ENCODE results near the gene TSPAN14. TPM values are rescaled to one million over a fixed set of nuclear protein-coding genes. Genes with fewer than 3 reads are reported as not detected.

The TSPAN14 gene
- total and polyA plus RNA-seq, 2 of the 8 experiments (the other 6 are each of a cell fraction or from before 2014, with no cell fraction given): 47.4 to 57.8 TPM

- ChIA-PET POLR2A (ENCODE audit: partially characterized antibody) (no interaction called here), CTCF (ENCODE audit: partially characterized antibody) (interaction anchor here (0.8 to 2.8 kb wide), 13 partner anchors 10 to 92 kb away, joined by 3 to 18 read pairs (median 4); no protein-coding TSS in a partner anchor)
- no peak overlapping the region for H2BK5ac ChIP-seq (ENCODE audit: low read depth, low read length)
- no peaks in the 10 kb centered on the region; a peak in 1 of 7 replicates for H3K4me1 ChIP-seq (replicated peaks in 1 of 4; ENCODE audit: control insufficient read depth in 3 of 4, insufficient read depth in 4 of 4, low read length in 3 of 4)
- peaks cover 0 to 11% of the 10 kb centered on the region in 2 experiments; a peak in 2 of 4 replicates for H3K9me3 ChIP-seq (ENCODE audit: insufficient read depth in 2 of 2, low read depth in 1 of 2, low read length in 1 of 2)
- H3K27me3 ChIP-seq (replicated peaks in 1 of 4; ENCODE audit: control insufficient read depth in 3 of 4, extremely low read depth in 1 of 4, insufficient read depth in 3 of 4, low read length in 3 of 4): peaks cover 0 to 1% (median 0%) of the 10 kb centered on the region in 4 experiments; a peak in 1 of 7 replicates
- H3K27ac ChIP-seq (ENCODE audit: low read depth, low read length): no peak overlapping the region
- no peak overlapping the region for H3K14ac ChIP-seq (ENCODE audit: insufficient read length)
- H2BK12ac ChIP-seq (ENCODE audit: low read depth, low read length): no peak overlapping the region
- 74% methylated on average over 42 of the region's 50 CpGs; no CpG with 5 or more reads in 1 of the 2 experiments for WGBS, 2 experiments (ENCODE audit: extremely low coverage in 1 of 2, insufficient coverage in 1 of 2, insufficient read length in 1 of 2, insufficient replicate concordance in 2 of 2, low coverage in 1 of 2, low lambda C conversion rate in 2 of 2, missing lambda C conversion rate in 1 of 2)
- no peak overlapping the region for H3K56ac ChIP-seq (replicated peaks; ENCODE audit: insufficient read length, low read depth, low read length)
- no peaks in the 10 kb centered on the region for H3K79me2 ChIP-seq (ENCODE audit: control insufficient read depth in 1 of 2, insufficient read depth in 2 of 2, low read length in 2 of 2)
- H2BK20ac ChIP-seq (ENCODE audit: low read length): no peak overlapping the region
- H3K4me3 ChIP-seq (ENCODE audit: extremely low read depth in 1 of 4, insufficient read depth in 2 of 4, low read depth in 3 of 4, low read length in 4 of 4): peak overlapping the region; percentile 24 to 42 (median 28); a peak in 4 of 8 replicates
- peak overlapping the region; percentile 7 to 54; a peak in 3 of 4 replicates for H3K4me2 ChIP-seq (ENCODE audit: insufficient read depth in 1 of 2, low read depth in 2 of 2, low read length in 2 of 2)
- no peaks in the 10 kb centered on the region for H3K36me3 ChIP-seq (ENCODE audit: control insufficient read depth in 2 of 4, insufficient read depth in 4 of 4, low read length in 3 of 4)
- FAIRE-seq (no peak), DNase-seq (ENCODE audit: low read depth in 1 of 2, low spot score in 2 of 2) (peak; percentile 29 to 78)
- no peak overlapping the region for H3K9ac ChIP-seq (replicated peaks in 1 of 4; ENCODE audit: extremely low read depth in 1 of 4, low read depth in 3 of 4, low read length in 3 of 4)
- H3K18ac ChIP-seq (ENCODE audit: extremely low read depth, low read length): no peak overlapping the region
- no peaks in the 10 kb centered on the region for H3K79me1 ChIP-seq (ENCODE audit: low read depth, low read length)
- H3K23me2 ChIP-seq (ENCODE audit: low read depth, low read length): no peaks in the 10 kb centered on the region
- no peak overlapping the region for H2BK15ac ChIP-seq (ENCODE audit: low read length)
- H2AFZ ChIP-seq (ENCODE audit: low read length): no peak overlapping the region
- no peaks in the 10 kb centered on the region for H4K20me1 ChIP-seq (replicated peaks in 1 of 2; ENCODE audit: control insufficient read depth in 1 of 2, insufficient read depth in 2 of 2, low read length in 2 of 2)
- no peak overlapping the region for H2AK5ac ChIP-seq (ENCODE audit: low read depth, low read length)
- H3K23ac ChIP-seq (ENCODE audit: insufficient read length): no peak overlapping the region
- H4K5ac ChIP-seq (ENCODE audit: insufficient read length, low read depth, low read length): no peak overlapping the region
- H2BK120ac ChIP-seq (replicated peaks; ENCODE audit: low read depth, low read length): no peak overlapping the region
- no peak overlapping the region for H4K91ac ChIP-seq (replicated peaks; ENCODE audit: insufficient read length, low read length)
- H3K4ac ChIP-seq (replicated peaks; ENCODE audit: insufficient read length, low read depth, low read length): no peak overlapping the region
- H4K8ac ChIP-seq (ENCODE audit: extremely low read depth, insufficient read depth, low read length): peak overlapping the region; percentile 95
- peak; percentile 40 to 54 (median 49) for TF ChIP-seq CTCF (IDR thresholded peaks at IDR 0.05; ENCODE audit: control extremely low read depth in 1 of 3, insufficient read depth in 1 of 3, low read depth in 1 of 3, low read length in 3 of 3)
- TF ChIP-seq USF2 (IDR thresholded peaks at IDR 0.05; ENCODE audit: low read length): no peak
- no peak for TF ChIP-seq SIN3A (conservative IDR thresholded peaks at IDR 0.05 in 1 of 2, IDR thresholded peaks at IDR 0.05 in 1 of 2; ENCODE audit: low read depth in 1 of 2, low read length in 2 of 2)
- no peak for TF ChIP-seq FOSL1 (IDR thresholded peaks at IDR 0.05; ENCODE audit: insufficient read depth, low read depth, low read length)
- TF ChIP-seq CBX8 (IDR thresholded peaks at IDR 0.05; ENCODE audit: borderline replicate concordance, low read depth, low read length): no peak
- TF ChIP-seq CHD1 (IDR thresholded peaks at IDR 0.05; ENCODE audit: low read depth, low read length): no peak
- no peak for TF ChIP-seq BACH1 (IDR thresholded peaks at IDR 0.05; ENCODE audit: low read length)
- peak; percentile 41 to 63; a peak in 3 of 4 replicates for TF ChIP-seq RAD21 (IDR thresholded peaks at IDR 0.05 in 1 of 2, conservative IDR thresholded peaks at IDR 0.05 in 1 of 2; ENCODE audit: low read depth in 2 of 2, low read length in 2 of 2)
These were observed 81.7 kb downstream of the TSPAN14 start for GRCh38 chr10:80535671-80536360.
